IPS-15b (cell line): Measurements from ENCODE around the gene GTF2H2C_2.
"Not testable (repeated sequence)": the region's sequence is repeated elsewhere in the genome, so short reads cannot be mapped to it uniquely, and the experiment has no call there.

Experiments used
- H3K27me3 ChIP-seq: one replicate; pipeline ENCODE4 v1.6.1; 2013; ENCODE audit warnings: low read length; ENCODE audit not compliant: control insufficient read depth, insufficient read depth
- H3K36me3 ChIP-seq: one replicate; pipeline ENCODE4 v1.6.1; 2013; ENCODE audit warnings: low read length; ENCODE audit not compliant: control insufficient read depth, insufficient read depth
- H3K4me1 ChIP-seq: one replicate; pipeline ENCODE4 v1.6.1; 2013; ENCODE audit warnings: mild to moderate bottlenecking, low read length; ENCODE audit not compliant: control insufficient read depth, insufficient read depth
- H3K4me3 ChIP-seq: one replicate; pipeline ENCODE4 v1.5.1; 2013; ENCODE audit warnings: low read depth, low read length
- H3K9ac ChIP-seq: one replicate; pipeline ENCODE4 v1.6.1; 2013; ENCODE audit warnings: low read depth, mild to moderate bottlenecking, low read length
- H3K9me3 ChIP-seq: one replicate; pipeline ENCODE4 v1.6.1; 2013; ENCODE audit warnings: mild to moderate bottlenecking, low read length; ENCODE audit not compliant: control insufficient read depth, insufficient read depth

GTF2H2C_2 gene

DNA sequence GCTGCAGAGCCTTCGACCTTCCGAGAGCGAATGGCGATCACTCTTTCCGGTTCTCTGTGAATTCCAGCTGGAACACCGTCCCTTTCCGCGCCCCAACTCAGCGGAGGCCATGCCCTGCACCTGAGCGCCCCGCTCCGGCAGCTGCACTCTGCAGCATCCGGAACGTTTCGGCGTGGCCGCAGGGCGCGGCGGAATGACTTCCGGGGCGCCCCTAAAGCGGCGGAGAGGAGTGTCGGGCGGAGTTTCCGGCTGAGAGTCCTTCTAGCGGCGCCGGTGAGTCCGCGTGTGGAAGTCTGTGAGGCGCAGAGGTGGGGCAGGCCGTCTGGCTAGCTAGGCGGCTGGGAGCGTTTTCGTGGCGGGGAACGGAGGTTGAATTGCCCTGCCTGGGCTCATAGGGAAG lies at the start of gene GTF2H2C_2:
GTF2H2C_2 (plus strand) TSS at position 252 of the 400 bp plus-strand sequence.
- not testable (repeated sequence) for H3K9me3 ChIP-seq, H3K4me3 ChIP-seq, H3K9ac ChIP-seq, H3K4me1 ChIP-seq, H3K27me3 ChIP-seq, H3K36me3 ChIP-seq

- not testable (repeated sequence) for H3K9me3 ChIP-seq, H3K27me3 ChIP-seq, H3K9ac ChIP-seq, H3K4me1 ChIP-seq, H3K36me3 ChIP-seq
- peak overlapping the region; percentile 41 for H3K4me3 ChIP-seq
These were observed 14.0 kb upstream of the GTF2H2C_2 start for GRCh38 chr5:70400984-70401686.

DNA sequence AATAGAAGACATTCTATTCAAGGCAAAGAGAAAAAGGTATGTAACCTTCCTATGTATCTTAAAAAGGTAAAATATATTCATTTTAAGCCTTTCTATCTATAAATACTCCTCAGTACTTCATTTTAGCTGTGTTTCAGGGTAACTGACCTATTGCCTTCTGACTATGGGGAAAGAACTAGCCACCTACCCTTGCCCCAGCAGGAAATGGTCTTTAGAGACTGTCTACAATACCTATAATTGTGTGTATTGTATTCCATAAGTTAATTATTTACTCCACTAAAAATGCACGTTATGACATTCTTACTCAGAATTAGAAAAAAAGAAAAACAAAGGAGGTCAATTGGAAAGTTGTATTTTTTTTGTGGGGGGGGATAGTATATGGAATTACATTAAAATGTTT lies 6.2 kb downstream of the GTF2H2C_2 start:
- H3K4me1 ChIP-seq, H3K27me3 ChIP-seq, H3K4me3 ChIP-seq, H3K9me3 ChIP-seq, H3K36me3 ChIP-seq, H3K9ac ChIP-seq: not testable (repeated sequence)

- not testable (repeated sequence) for H3K4me1 ChIP-seq, H3K9me3 ChIP-seq, H3K9ac ChIP-seq, H3K27me3 ChIP-seq, H3K36me3 ChIP-seq, H3K4me3 ChIP-seq
These were observed 8.0 kb downstream of the GTF2H2C_2 start for GRCh38 chr5:70423215-70423614.

GRCh38 chr5:70438518-70438917 lies 23.4 kb downstream of the GTF2H2C_2 start:
- not testable (repeated sequence) for H3K36me3 ChIP-seq, H3K9ac ChIP-seq, H3K27me3 ChIP-seq, H3K9me3 ChIP-seq, H3K4me3 ChIP-seq, H3K4me1 ChIP-seq

GRCh38 chr5:70449565-70449964 lies 34.4 kb downstream of the GTF2H2C_2 start:
- H3K9ac ChIP-seq, H3K27me3 ChIP-seq, H3K4me3 ChIP-seq, H3K4me1 ChIP-seq, H3K9me3 ChIP-seq, H3K36me3 ChIP-seq: not testable (repeated sequence)

DNA sequence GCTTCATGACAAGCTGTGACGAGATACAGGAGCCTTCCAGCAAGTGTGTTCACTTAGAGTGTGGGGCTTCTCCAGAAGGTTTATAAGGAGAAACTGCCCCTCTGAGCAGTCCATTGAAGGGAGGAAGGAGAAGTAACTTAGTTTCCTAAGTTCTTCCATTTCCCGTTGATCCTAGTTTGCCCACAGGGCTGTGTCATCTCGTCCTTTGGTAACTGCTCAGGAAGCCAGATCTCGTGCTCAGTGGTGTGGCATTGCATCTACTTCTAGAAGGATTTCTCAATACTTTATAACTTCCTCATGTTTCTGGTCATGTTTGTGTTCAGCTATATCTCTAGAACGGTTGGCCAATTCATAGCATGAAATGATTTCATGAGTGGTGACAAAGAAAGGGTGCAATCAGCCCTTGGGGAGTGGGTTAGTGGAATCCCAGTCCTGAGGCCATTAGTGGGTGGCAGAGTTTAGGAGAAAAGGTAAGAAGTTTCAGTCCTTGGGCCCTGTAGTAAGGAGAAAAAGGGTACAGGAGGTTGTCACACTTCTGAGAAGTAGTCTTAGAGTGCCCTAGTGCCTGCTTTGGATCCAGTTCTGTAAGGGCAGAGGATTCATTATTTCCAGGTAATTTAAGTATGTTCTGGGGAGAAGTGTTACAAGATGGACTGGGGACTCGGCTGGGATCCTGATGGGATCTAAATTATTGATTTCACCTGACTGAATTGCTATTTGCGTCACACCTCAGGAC lies 36.2 kb downstream of the GTF2H2C_2 start:
- not testable (repeated sequence) for H3K4me3 ChIP-seq, H3K9ac ChIP-seq, H3K27me3 ChIP-seq, H3K4me1 ChIP-seq, H3K36me3 ChIP-seq, H3K9me3 ChIP-seq

GRCh38 chr5:70457093-70457492 lies 41.9 kb downstream of the GTF2H2C_2 start:
- H3K4me3 ChIP-seq, H3K4me1 ChIP-seq, H3K9me3 ChIP-seq, H3K27me3 ChIP-seq, H3K9ac ChIP-seq, H3K36me3 ChIP-seq: not testable (repeated sequence)

GRCh38 chr5:70459188-70459587 lies 44.0 kb downstream of the GTF2H2C_2 start:
- not testable (repeated sequence) for H3K9me3 ChIP-seq, H3K36me3 ChIP-seq, H3K27me3 ChIP-seq, H3K4me1 ChIP-seq, H3K4me3 ChIP-seq, H3K9ac ChIP-seq

- not testable (repeated sequence) for H3K4me1 ChIP-seq, H3K9me3 ChIP-seq, H3K4me3 ChIP-seq, H3K36me3 ChIP-seq, H3K9ac ChIP-seq, H3K27me3 ChIP-seq
These were observed 46.8 kb downstream of the GTF2H2C_2 start for GRCh38 chr5:70461984-70462383.

DNA sequence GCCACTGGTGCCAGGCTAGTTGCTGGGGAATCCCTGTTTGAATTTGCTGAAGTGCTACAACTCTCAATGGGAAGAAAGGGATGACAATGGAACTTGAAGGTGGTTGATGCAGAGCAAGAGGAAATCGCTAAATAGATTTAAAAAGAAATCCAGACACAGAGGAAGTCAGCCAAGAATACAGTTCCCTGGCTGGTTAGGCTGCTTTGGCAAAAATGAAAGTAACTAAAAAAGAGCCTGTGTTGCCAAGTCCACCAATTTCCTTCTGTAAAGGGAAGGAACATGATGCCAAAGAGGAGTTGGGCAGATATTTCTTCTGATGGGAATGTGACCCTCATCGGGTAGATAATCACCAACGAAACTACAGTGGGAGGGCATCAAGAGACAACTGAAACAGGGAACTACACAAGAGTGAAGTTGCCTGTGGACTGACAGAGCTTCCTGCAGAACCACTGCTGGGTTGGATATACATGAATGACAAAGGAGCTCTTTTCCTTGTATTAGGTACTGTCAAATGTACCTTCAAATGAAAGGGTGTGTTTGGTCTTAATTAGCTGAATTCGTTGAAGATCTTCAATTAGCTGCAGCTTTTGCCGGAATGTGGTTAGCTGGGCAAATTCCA lies 49.0 kb downstream of the GTF2H2C_2 start:
- H3K27me3 ChIP-seq = not testable (repeated sequence)

GRCh38 chr5:70469926-70470509 lies 54.9 kb downstream of the GTF2H2C_2 start:
- not testable (repeated sequence) for H3K9me3 ChIP-seq, H3K4me1 ChIP-seq, H3K9ac ChIP-seq, H3K36me3 ChIP-seq, H3K27me3 ChIP-seq, H3K4me3 ChIP-seq

More for the DNA sequence above, 49.0 kb downstream of the GTF2H2C_2 start:
- H3K9ac ChIP-seq, H3K4me3 ChIP-seq, H3K36me3 ChIP-seq, H3K9me3 ChIP-seq, H3K4me1 ChIP-seq: not testable (repeated sequence)
